Astrocyte (in vitro differentiated cells and primary cell): ENCODE data around the gene MICU2. TPM values are rescaled to one million over a fixed set of nuclear protein-coding genes. Genes with fewer than 3 reads are reported as not detected.

Experiments used
- DNase-seq: peaks from one replicate; pipeline ENCODE4 v3.0.0-alpha.2; 2010; ENCODE audit warnings: low read depth
- FAIRE-seq: peaks from 2 replicates; lab custom pipeline; 2011; peaks lifted over from hg19 to GRCh38; lab: Jason Lieb, UNC
- H2AFZ ChIP-seq: 2 replicates; pipeline ENCODE4 v1.6.0; 2012; ENCODE audit warnings: low read depth, low read length, inconsistent platforms
- H3K27ac ChIP-seq: 2 replicates; pipeline ENCODE4 v1.5.1; 2011; ENCODE audit warnings: low read depth, low read length, inconsistent platforms
- H3K27me3 ChIP-seq: 2 replicates; pipeline ENCODE4 v1.6.0; 2011; ENCODE audit warnings: low read length, inconsistent platforms; ENCODE audit not compliant: insufficient read depth
- H3K36me3 ChIP-seq: 2 replicates; pipeline ENCODE4 v1.5.1; 2011; ENCODE audit warnings: low read length, inconsistent platforms; ENCODE audit not compliant: insufficient read depth
- H3K4me1 ChIP-seq: 2 replicates; pipeline ENCODE4 v1.5.1; 2011; ENCODE audit warnings: low read length, inconsistent platforms; ENCODE audit not compliant: insufficient read depth
- H3K4me2 ChIP-seq: 2 replicates; pipeline ENCODE4 v1.6.0; 2012; ENCODE audit warnings: low read length, inconsistent platforms
- H3K4me3 ChIP-seq: 2 replicates; pipeline ENCODE4 v1.5.1; 2011; ENCODE audit warnings: low read depth, mild to moderate bottlenecking, low read length, inconsistent platforms; ENCODE audit not compliant: insufficient read depth
- H3K79me2 ChIP-seq: 2 replicates; pipeline ENCODE4 v1.6.0; 2012; ENCODE audit warnings: mild to moderate bottlenecking, low read length, inconsistent platforms; ENCODE audit not compliant: insufficient read depth
- H3K9ac ChIP-seq: 2 replicates; pipeline ENCODE4 v1.6.0; 2012; ENCODE audit warnings: mild to moderate bottlenecking, low read length, inconsistent platforms
- H3K9me3 ChIP-seq: 2 replicates; pipeline ENCODE4 v1.5.1; 2012; ENCODE audit warnings: low read depth, mild to moderate bottlenecking, low read length, inconsistent platforms; ENCODE audit not compliant: insufficient read depth
- H4K20me1 ChIP-seq: 2 replicates; pipeline ENCODE4 v1.6.0; 2012; ENCODE audit warnings: low read length, inconsistent platforms; ENCODE audit not compliant: insufficient read depth
- H3K27ac Mint-ChIP-seq: one replicate; pipeline ENCODE4 v1.8.0; 2021; ENCODE audit warnings: mild to moderate bottlenecking, mixed read lengths; ENCODE audit not compliant: unreplicated experiment
- H3K27me3 Mint-ChIP-seq: one replicate; pipeline ENCODE4 v1.8.0; 2021; ENCODE audit warnings: low read depth, mixed read lengths; ENCODE audit not compliant: unreplicated experiment
- H3K36me3 Mint-ChIP-seq: one replicate; pipeline ENCODE4 v1.8.0; 2021; ENCODE audit warnings: low read depth, mixed read lengths; ENCODE audit not compliant: unreplicated experiment
- H3K4me1 Mint-ChIP-seq: one replicate; pipeline ENCODE4 v1.8.0; 2021; ENCODE audit warnings: low read depth, mixed read lengths; ENCODE audit not compliant: unreplicated experiment
- H3K4me3 Mint-ChIP-seq: one replicate; pipeline ENCODE4 v1.8.0; 2021; ENCODE audit warnings: mild to moderate bottlenecking, moderate library complexity, mixed read lengths; ENCODE audit not compliant: unreplicated experiment
- H3K9me3 Mint-ChIP-seq: one replicate; pipeline ENCODE4 v1.8.0; 2021; ENCODE audit warnings: mild to moderate bottlenecking, mixed read lengths; ENCODE audit not compliant: unreplicated experiment
- EZH2 ChIP-seq: IDR thresholded peaks from 2 replicates; pipeline ENCODE4 v1.6.1; 2012; ENCODE audit warnings: mild to moderate bottlenecking, low read length, inconsistent platforms; ENCODE audit not compliant: insufficient read depth
- total RNA-seq: library from RNA; stranded (reverse); gene quantifications from 2 replicates; pipeline ENCODE4 v1.2.1, GENCODE V29; 2021
- TF ChIP-seq, protein P1 (sequence below): IDR thresholded peaks from 2 replicates; pipeline ENCODE4 v1.5.1; 2011; ENCODE audit warnings: low read depth, mild to moderate bottlenecking, inconsistent platforms, low read length, moderate library complexity; ENCODE audit not compliant: insufficient read depth

Gene MICU2
- total RNA-seq, 1 donor from 2014 or later = 31.8 TPM

DNA sequence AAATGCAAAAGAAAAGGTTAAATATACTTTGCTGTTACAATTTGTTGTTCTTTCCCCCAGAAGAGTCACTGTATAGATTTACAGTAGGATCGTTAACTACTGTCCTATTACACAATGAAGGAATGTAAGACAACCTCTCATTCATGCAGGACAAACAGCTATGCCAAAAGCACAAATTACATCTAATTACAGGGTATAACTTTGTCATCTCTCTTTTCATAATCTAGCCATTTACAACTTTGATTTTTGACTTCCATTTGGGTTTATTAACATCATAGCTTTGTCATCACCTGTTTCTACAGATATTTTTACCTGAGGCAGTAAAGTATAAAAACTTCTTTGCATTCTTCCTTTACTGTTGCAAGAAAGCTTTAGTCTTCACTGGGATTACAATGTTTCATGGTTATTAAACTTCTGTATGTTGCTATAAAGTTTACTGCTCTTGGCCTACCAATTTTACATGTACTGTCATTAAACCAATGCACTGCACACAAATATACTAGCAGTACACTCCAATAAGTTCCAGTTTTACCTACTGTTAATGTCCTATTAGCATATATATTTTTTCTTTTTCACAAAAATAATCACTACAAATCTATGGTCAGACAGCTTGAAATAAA is 18.9 kb downstream of the MICU2 start:
- no peak overlapping the region for H3K4me3 Mint-ChIP-seq
- FAIRE-seq = no peak

DNA sequence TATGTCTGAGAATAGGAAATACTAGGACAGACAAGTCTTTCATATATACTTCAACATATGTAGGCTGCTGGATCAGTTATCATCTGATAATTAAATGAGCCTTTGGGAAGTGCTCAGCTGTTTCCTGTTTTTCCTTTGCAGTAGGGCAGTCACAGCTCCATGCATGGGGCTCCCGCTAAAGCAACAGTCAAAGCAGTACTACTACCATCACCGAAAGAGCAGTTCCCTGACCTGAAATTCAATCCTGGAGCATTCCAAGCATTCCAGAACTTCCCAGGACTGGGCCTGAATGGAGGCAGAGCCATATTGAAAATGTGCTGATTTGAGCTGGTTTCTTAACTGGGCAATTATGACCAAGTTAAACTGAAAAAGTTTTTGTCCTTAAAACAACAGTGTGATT is 20.5 kb downstream of the MICU2 start:
- H3K27ac ChIP-seq = no peak overlapping the region
- H3K9ac ChIP-seq = no peak overlapping the region
- Mint-ChIP-seq H3K4me3 (no peak overlapping the region), H3K27ac (peak overlapping the region; percentile 20), H3K9me3 (peaks cover 7% of the 10 kb centered on the region), H3K4me1 (peaks cover 16% of the 10 kb centered on the region), H3K36me3 (peaks cover 4% of the 10 kb centered on the region), H3K27me3 (no peaks in the 10 kb centered on the region)
- H3K4me3 ChIP-seq = no peak overlapping the region
- peaks cover 47% of the 10 kb centered on the region for H3K79me2 ChIP-seq
- no peak for TF ChIP-seq EZH2
- TF ChIP-seq, protein P1, sequence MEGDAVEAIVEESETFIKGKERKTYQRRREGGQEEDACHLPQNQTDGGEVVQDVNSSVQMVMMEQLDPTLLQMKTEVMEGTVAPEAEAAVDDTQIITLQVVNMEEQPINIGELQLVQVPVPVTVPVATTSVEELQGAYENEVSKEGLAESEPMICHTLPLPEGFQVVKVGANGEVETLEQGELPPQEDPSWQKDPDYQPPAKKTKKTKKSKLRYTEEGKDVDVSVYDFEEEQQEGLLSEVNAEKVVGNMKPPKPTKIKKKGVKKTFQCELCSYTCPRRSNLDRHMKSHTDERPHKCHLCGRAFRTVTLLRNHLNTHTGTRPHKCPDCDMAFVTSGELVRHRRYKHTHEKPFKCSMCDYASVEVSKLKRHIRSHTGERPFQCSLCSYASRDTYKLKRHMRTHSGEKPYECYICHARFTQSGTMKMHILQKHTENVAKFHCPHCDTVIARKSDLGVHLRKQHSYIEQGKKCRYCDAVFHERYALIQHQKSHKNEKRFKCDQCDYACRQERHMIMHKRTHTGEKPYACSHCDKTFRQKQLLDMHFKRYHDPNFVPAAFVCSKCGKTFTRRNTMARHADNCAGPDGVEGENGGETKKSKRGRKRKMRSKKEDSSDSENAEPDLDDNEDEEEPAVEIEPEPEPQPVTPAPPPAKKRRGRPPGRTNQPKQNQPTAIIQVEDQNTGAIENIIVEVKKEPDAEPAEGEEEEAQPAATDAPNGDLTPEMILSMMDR = no peak
- no peak overlapping the region for H2AFZ ChIP-seq
- DNase-seq (peak; percentile 44), FAIRE-seq (no peak)
- H4K20me1 ChIP-seq = peaks cover 27% of the 10 kb centered on the region
- no peaks in the 10 kb centered on the region for H3K9me3 ChIP-seq
- no peaks in the 10 kb centered on the region for H3K27me3 ChIP-seq
- H3K4me1 ChIP-seq = peaks cover 15% of the 10 kb centered on the region
- H3K36me3 ChIP-seq = no peaks in the 10 kb centered on the region
- peak overlapping the region; percentile 22 for H3K4me2 ChIP-seq

More for the DNA sequence above, 18.9 kb downstream of the MICU2 start:
- no peak overlapping the region for H3K27ac Mint-ChIP-seq
- H3K36me3 ChIP-seq = no peaks in the 10 kb centered on the region
- no peak overlapping the region for H3K9ac ChIP-seq
- H3K9me3 Mint-ChIP-seq = peaks cover 7% of the 10 kb centered on the region
- peaks cover 4% of the 10 kb centered on the region for H3K36me3 Mint-ChIP-seq
- TF ChIP-seq EZH2 = no peak
- TF ChIP-seq, protein P1 = no peak
- H3K4me3 ChIP-seq = no peak overlapping the region
- no peak overlapping the region for H2AFZ ChIP-seq
- H3K79me2 ChIP-seq = peaks cover 51% of the 10 kb centered on the region
- H3K4me1 ChIP-seq = peaks cover 23% of the 10 kb centered on the region
- H3K27me3 Mint-ChIP-seq = no peaks in the 10 kb centered on the region
- DNase-seq = no peak
- no peak overlapping the region for H3K27ac ChIP-seq
- H3K4me1 Mint-ChIP-seq = peaks cover 19% of the 10 kb centered on the region
- H4K20me1 ChIP-seq = peaks cover 40% of the 10 kb centered on the region
- H3K4me2 ChIP-seq = no peak overlapping the region
- H3K27me3 ChIP-seq = no peaks in the 10 kb centered on the region
- H3K9me3 ChIP-seq = no peaks in the 10 kb centered on the region

DNA sequence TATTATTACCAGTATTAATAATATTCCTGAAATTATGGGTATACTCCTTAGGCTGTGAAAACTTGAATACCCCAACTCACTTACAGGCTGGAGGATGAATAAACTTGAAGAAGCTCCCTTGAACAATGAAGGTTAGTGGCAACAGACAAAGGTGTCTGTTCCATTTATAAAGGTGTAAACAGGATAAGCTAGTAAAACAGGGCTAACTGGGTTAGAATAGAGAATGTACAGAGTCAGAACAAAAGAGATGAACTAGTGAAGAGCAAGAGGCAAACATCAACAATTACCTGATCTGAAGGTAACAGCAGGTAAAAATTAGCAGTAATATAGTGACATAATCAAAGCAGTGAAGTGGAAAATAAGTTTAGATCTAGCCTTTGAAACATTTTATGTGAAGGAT is 23.2 kb downstream of the MICU2 start:
- Histone ChIP-seq H3K4me3 (no peak overlapping the region), H3K27ac (no peak overlapping the region)
- peaks cover 4% of the 10 kb centered on the region for H3K36me3 Mint-ChIP-seq

More for the DNA sequence above, 23.2 kb downstream of the MICU2 start:
- Histone ChIP-seq H3K9me3 (no peaks in the 10 kb centered on the region), H3K79me2 (peaks cover 34% of the 10 kb centered on the region), H3K4me2 (no peak overlapping the region), H2AFZ (no peak overlapping the region), H4K20me1 (peaks cover 6% of the 10 kb centered on the region), H3K9ac (no peak overlapping the region), H3K27me3 (no peaks in the 10 kb centered on the region), H3K4me1 (peaks cover 4% of the 10 kb centered on the region), H3K36me3 (no peaks in the 10 kb centered on the region)
- H3K4me1 Mint-ChIP-seq = peaks cover 20% of the 10 kb centered on the region
- DNase-seq (no peak), FAIRE-seq (no peak)
- H3K27ac Mint-ChIP-seq = no peak overlapping the region
- no peaks in the 10 kb centered on the region for H3K27me3 Mint-ChIP-seq
- no peak overlapping the region for H3K4me3 Mint-ChIP-seq
- peaks cover 7% of the 10 kb centered on the region for H3K9me3 Mint-ChIP-seq
- no peak for TF ChIP-seq EZH2
- TF ChIP-seq, protein P1 = no peak
